ENCODE measurements around the gene HS3ST3B1.

The HS3ST3B1 gene

GRCh38 chr17:14300575-14301278 is at the start of gene HS3ST3B1:
Gene HS3ST3B1 (plus strand): TSS chr17:14301081. CDS start chr17:14301519, 438 bp downstream.
- DNase-seq (ENCODE audit: low read depth in 3 of 3), result peak; percentile 98 to 99 (median 99)

- no peak for DNase-seq (ENCODE audit: low read depth in 3 of 3)
Observed at GRCh38 chr17:14261406-14261805, 39.5 kb upstream of the HS3ST3B1 start.

GRCh38 chr17:14268264-14268663 is 32.6 kb upstream of the HS3ST3B1 start:
- peak in 1 of 3 experiments; percentile 1 for DNase-seq (ENCODE audit: low read depth in 3 of 3)

GRCh38 chr17:14269473-14269872 is 31.4 kb upstream of the HS3ST3B1 start:
- DNase-seq (ENCODE audit: low read depth in 3 of 3), result no peak

- DNase-seq (ENCODE audit: low read depth in 3 of 3), result no peak
Observed at GRCh38 chr17:14270508-14270907, 30.4 kb upstream of the HS3ST3B1 start.

GRCh38 chr17:14276535-14277250 is 24.2 kb upstream of the HS3ST3B1 start:
- no peak for DNase-seq (ENCODE audit: low read depth in 3 of 3)

DNA sequence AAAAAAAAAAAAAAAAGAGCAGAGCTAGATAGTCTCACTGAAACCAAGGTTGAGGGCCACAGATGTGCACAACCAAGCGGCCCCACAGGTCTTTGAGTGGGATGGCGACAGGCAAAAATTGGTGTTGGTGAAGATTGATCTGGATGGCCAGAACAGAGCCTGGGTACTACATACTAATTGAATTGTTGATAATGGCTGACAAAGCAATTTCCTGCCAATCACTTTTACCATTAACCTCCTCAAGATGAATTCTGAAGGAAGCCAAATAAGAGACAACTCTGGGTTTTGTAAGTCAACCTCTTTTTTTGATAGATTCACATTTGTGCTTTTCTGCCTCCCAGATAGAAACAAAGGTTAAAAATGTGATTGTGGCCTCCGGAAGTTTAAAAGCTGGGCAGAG is 19.4 kb upstream of the HS3ST3B1 start:
- no peak for DNase-seq (ENCODE audit: low read depth in 3 of 3)

- no peak for DNase-seq (ENCODE audit: low read depth in 3 of 3)
Observed at GRCh38 chr17:14282726-14283125, 18.2 kb upstream of the HS3ST3B1 start.

DNA sequence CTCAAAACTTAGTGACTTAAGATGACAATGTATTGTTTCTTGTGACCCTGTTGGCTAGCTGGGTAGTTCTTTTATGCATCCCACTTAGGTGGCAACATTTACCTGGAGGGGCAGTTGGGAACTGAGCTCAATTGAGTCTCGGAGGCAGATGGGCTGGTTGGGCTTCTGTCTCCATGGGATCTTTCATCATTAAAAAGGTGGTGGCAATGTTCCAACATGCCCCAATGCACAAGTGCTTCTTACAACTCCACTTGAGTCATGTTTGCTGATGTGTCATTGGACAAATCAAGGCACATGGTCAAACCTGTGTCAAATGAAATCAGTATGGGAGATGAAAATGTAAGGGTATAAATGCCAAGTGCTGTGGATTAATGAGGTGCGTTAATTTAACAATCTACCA is 11.7 kb upstream of the HS3ST3B1 start:
- no peak for DNase-seq (ENCODE audit: low read depth in 3 of 3)

- no peak for DNase-seq (ENCODE audit: low read depth in 3 of 3)
Observed at GRCh38 chr17:14294876-14295275, 6.0 kb upstream of the HS3ST3B1 start.

DNA sequence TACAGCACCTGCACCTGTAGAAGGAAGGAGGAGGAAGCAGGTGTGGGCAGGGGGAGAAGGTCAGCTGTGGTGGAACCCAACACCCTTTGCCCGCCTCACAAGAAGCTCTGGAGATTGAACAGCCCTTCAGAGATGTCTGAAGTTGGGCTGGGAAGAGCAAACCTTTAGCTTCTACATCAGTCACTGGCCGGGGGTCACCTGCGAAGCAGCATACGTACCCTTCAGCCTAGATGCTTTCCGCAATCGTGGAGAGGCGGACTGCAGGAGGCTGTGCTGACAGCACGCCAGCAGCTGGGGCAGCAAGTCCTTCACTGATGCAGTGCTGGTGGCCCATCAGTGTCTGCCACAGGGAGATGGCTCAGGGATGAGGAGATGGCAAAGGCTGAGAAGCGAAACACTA is 5.2 kb upstream of the HS3ST3B1 start:
- no peak for DNase-seq (ENCODE audit: low read depth in 3 of 3)

GRCh38 chr17:14296166-14296910 is 4.5 kb upstream of the HS3ST3B1 start:
- no peak for DNase-seq (ENCODE audit: low read depth in 3 of 3)

GRCh38 chr17:14297161-14297851 is 3.6 kb upstream of the HS3ST3B1 start:
- DNase-seq (ENCODE audit: low read depth in 3 of 3), result no peak

DNA sequence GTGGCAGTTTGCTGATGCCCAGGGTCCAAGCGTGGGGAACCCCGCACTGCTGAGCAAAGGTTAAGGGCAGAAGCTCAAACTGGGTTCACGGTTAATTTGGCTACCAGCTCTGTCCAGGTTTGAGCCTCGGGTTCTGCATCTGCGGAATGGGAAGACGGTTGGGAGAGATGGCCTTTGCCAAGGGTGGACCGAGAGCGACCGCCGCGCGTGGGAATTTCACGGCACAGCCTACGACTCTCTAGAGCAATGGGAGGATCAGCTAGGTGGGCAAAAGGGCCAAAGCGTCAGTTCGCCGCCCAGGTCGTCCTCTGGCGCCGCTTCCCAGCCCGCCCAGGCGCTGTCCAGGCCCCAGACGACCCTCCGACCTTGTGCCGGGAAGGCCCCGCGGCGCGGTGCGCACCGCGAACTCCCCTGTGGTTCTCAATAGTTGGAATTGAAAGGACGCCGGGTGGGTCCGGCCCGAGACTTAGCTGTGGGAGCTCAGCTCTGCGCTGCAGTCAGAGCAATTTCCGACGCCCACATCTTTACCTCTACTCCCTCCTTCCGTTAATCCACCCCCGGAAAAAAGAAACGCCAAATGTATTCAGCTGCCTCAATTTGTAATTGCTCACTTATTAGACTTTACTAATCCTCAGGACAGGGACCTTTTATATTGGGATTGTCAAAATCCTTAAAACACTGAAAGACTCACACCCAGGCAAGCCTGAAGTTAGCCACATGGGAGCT is 2.5 kb upstream of the HS3ST3B1 start:
- no peak for DNase-seq (ENCODE audit: low read depth in 3 of 3)

DNA sequence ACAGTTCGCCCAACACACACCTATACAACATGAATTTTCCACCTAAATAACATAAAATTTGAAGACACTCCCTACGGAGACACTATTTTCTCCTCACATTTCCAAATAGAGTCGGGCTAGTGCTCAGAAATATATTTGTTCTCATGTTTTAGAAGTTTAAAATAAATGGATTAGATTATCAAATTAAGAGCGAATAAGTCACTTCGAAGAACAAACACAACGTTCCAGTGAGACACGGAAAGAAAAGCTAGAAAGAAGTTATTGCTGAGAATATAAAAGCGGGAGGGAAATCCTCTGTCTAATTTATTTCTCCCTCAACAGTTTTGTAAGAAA is 2.0 kb upstream of the HS3ST3B1 start:
- DNase-seq (ENCODE audit: low read depth in 3 of 3), result no peak

DNA sequence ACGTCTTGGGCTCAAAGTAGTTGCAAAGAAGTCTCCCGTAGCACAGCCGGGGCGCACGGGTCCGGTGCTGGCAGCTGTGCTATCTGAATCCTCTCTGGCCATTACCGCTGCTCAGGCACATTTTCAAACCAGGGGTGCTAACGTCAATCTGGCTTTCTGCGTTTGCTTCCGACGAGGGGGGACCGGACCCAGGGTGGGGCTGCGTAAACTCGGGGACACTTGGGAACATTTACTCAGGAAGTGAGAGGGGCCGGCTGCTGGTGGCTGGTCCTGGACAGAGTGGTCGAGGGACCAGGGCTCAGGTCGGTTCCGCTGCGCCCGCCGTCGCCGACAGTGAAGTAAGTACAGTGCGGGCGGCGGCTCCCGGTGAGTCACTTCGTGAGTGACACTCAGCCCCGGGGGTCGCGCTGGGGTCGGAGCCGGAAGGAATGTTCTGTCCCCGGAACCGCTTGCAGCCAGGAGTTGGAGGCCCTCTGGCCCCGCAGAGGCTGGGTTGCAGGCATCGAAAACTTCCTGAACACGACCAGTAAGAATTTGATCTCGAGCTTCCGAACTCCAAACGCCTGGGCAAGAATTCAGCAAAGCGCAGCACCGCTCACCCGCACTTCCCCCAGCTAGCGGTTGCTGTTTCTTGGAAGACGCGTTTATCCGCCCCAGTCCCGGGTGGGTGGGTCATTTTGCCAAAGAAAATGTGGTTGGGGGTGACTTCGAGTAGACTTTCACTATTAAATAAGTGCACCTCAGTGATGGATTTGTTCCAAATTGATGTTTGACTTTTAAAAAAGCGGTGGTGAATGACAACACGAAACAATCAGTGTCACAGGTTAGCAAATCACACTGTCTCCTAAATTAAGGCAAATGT is 1.4 kb upstream of the HS3ST3B1 start:
- no peak for DNase-seq (ENCODE audit: low read depth in 3 of 3)

DNA sequence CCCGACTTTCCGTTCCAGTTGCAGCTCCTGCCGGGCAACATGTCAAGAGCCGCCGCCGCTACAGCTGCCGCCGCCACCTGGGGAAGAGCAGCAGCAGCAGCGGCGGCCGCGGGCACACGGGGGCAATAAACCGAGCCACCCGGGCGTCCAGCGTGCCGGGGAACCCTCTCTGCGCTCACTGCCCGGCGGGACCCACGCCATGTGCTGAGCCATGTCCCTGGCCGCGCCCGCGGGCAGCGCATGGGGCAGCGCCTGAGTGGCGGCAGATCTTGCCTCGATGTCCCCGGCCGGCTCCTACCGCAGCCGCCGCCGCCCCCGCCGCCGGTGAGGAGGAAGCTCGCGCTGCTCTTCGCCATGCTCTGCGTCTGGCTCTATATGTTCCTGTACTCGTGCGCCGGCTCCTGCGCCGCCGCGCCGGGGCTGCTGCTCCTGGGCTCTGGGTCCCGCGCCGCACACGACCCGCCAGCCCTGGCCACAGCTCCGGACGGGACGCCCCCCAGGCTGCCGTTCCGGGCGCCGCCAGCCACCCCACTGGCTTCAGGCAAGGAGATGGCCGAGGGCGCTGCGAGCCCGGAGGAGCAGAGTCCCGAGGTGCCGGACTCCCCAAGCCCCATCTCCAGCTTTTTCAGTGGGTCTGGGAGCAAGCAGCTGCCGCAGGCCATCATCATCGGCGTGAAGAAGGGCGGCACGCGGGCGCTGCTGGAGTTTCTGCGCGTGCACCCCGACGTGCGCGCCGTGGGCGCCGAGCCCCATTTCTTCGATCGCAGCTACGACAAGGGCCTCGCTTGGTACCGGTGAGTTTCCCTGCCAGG is 604 bp downstream of the HS3ST3B1 start:
- DNase-seq (ENCODE audit: low read depth in 3 of 3), result peak in 1 of 3 experiments; percentile 37

DNA sequence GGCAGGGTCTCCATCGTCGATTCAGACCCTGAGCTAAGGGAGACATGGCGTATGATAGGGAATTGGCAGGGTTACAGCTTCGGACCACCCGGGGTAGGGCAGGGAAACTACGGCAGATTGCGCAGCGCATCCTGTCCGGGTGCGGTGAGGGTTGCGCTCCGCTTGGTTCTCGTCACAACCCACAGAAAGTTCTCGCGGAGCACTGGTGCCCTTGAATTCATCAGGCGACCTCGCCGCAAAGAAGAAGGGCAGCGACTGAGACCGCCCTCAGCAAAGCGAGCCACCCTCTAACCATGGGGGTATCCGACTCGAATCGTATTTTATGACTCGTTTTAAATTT is 1.2 kb downstream of the HS3ST3B1 start:
- peak; percentile 40 to 48 (median 43) for DNase-seq (ENCODE audit: low read depth in 3 of 3)

GRCh38 chr17:14302431-14303099 is 1.7 kb downstream of the HS3ST3B1 start:
- DNase-seq (ENCODE audit: low read depth in 3 of 3), result peak; percentile 68 to 74 (median 72)

Data from stimulated activated CD4-positive, alpha-beta T cell treated with anti-CD3 and anti-CD28 coated beads, TNF-alpha, amount 100 ng/mL, for 4 hours (primary cell).